NCI-H1105 (cell line): ENCODE results near the gene ANXA11.
"Not testable (repeated sequence)": the region's sequence is repeated elsewhere in the genome, so short reads cannot be mapped to it uniquely, and the experiment has no call there.

Experiments used
- DNase-seq: peaks from one replicate; lab custom pipeline; 2025; lab: John Stamatoyannopoulos, UW

Gene ANXA11

DNA sequence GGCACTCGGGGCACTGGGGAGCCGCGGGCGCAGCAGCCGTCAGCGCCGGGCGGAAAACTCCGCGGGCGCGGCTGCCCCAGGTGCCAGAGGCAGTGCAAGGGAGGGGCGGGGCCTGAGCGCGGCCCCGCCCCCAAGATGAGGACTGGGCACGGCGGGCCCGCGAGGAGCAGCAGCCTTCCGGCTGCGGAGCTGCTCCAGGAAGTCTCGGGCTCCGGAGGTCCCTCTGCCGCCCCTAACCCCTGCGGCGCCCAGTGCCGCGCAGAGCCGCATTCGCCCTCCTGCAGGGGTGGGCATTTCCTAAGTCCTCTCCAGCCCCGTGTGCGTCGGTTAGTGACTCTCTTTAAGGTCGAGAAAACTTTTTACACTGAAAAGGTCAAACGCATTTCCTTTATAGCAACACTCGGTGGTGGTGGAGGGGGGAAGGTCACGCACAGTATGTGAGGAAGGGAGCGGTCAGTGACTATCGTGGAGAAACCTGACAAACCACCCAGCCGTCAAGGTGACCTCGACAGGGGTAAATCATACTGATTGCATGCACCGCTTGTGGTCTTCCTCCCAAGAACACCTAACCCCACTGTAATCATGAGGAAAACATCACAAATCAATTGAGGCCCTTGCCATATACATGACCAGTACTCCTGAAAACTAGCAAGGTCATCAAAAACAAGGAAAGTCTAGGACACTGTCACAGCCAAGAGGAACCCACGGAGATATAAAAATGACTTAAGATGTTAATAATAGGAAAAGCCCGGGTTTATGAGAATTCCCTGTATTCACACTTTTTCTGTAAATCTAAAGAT lies at the start of gene ANXA11:
Gene ANXA11, minus strand, starts transcription at position 61 of the 800 bp plus-strand sequence. CDS start 32,676 bp downstream, outside the sequence.
- peak; percentile 50 for DNase-seq

DNA sequence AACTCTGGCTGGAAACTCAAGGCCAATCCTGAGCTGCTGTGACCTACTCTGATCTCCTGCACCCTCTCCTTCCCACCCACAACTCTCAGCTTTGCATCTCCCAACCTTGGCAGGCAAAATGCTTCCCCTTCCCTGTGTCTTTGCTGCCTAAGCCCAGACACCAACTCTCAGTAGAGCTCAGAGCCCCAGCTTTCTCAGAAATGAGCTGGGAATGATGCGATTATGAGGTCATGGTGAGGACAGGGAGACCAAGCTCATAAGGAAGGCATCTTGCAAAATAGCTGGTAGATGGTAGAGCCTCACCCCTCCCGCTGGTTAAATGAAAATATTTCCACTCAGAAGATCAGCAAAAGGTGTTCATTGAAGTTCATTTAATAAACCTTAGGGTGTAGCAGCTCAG lies 49.4 kb upstream of the ANXA11 start:
- DNase-seq: not testable (repeated sequence)

GRCh38 chr10:80253963-80254271 lies 48.6 kb upstream of the ANXA11 start:
- DNase-seq: not testable (repeated sequence)

DNA sequence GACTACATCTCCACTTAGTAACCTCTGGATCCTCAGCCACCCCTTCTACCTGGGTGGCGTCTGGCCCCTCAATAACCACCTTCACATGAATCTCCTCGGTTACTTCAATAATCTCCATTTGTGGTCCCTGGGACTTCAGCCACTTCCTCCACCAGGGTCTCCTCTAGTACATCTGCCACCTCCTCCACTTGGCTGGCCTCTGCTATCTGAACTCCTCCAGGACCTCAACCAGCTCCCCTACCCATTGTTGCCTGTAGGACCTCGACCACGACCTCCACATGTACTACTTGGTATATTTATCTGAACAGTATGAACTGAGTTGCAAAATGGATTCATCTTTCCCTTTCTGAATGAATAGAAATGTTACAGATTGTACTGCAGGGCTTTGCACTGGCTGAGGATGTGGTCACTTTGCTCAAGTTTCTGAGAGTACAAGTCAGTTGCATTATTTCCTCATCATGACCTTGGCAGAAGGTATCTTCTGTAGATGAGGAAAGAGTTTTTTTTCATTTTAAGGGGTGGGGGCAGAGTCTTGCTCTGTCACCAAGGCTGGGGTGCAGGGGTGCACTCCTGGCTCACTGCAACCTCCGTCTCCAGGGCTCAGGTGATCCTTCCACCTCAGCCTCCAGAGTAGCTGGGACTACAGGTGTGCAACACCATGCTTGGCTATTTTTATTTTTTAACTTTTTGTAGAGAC lies 48.1 kb upstream of the ANXA11 start:
- DNase-seq: no peak

DNA sequence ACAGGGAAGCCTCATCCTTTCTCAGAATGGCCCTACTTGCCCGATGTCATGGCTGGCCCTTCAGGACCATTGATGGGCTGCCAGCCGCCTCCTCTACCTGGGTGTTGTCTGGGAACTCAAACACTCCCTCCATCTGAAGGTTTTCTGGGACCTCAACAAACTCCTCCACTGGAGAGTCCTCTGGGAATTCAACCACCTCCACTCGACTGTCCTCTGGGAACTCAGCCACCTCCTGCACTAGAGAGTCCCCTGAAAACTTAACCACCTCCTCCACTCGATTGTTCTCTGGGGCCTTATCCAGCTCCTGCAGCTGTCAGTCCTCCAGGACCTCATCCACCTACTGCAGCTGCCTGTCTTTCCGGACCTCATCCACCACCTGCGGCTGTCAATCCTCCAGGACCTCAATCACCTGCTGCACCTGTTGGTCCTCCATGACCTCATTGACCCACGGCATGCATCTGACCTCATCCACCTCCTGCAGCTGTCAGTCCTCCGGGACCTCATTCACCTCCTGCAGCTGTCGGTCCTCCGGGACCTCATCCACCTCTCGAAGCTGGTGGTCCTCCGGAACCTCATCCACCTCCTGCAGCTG lies 47.1 kb upstream of the ANXA11 start:
- no peak for DNase-seq

GRCh38 chr10:80251703-80252280 lies 46.5 kb upstream of the ANXA11 start:
- DNase-seq: not testable (repeated sequence)

- not testable (repeated sequence) for DNase-seq
These were observed 45.1 kb upstream of the ANXA11 start for GRCh38 chr10:80250399-80250798.

DNA sequence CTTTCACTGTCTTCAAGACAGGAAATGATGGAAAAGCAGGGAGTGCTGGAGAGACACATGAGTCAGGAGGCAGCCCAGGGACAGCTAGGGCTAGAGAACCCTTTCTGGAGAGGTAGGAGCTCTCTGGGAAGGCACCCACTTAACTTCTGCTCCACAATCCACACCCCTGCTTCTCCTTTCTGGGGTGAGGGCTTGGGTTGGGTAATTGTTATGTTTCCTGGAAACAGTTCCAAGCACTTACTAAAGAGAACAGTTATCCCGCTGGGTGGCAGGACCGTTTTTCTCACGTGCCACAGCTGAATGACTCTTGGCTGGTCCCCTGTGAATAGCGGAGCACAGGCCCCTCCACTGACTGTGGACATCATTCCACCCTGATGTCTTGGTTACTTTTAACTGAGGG lies 44.6 kb upstream of the ANXA11 start:
- not testable (repeated sequence) for DNase-seq

DNA sequence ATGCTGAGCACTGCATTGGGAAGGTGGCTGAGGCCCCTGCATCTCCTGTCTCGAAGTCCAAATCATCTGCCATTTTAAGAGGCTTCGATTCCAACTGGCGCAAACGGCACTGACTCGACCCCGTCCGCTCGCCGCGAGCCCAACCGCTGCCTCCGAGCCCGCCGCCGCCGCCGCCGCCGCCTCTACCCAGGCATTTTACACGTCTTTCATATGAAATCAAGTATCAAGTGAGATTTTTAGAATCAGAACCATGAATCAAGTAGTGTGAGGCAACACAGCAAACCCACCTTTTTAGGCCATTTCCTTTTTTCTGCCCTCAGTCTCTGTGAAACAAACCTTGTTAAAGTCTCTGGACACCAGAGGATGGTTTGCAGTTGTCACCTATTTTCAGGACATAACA lies 42.3 kb upstream of the ANXA11 start:
- DNase-seq: not testable (repeated sequence)

GRCh38 chr10:80244371-80244770 lies 39.0 kb upstream of the ANXA11 start:
- DNase-seq: not testable (repeated sequence)

- not testable (repeated sequence) for DNase-seq
These were observed 37.0 kb upstream of the ANXA11 start for GRCh38 chr10:80242341-80242740.

DNA sequence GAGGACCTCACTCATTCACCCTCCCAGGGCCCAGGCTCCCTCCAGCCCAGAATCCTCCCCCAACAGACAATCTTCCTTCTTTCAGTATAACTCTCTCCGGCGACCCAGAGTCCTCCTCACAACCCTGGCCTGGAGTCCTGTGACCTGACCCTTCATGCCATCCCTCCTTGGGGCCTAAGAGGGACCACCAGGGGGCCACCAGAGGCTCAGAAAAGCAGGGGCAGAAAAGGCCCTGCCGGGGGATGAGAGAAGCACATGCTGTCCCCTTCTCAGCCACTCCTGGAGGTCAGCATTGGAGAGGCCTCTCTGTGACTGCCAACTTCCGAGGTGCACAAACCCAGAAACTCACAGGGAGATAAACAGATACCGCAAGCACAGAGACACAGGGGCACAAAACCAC lies 31.1 kb upstream of the ANXA11 start:
- not testable (repeated sequence) for DNase-seq

- DNase-seq: not testable (repeated sequence)
These were observed 29.2 kb upstream of the ANXA11 start for GRCh38 chr10:80234331-80235235.

DNA sequence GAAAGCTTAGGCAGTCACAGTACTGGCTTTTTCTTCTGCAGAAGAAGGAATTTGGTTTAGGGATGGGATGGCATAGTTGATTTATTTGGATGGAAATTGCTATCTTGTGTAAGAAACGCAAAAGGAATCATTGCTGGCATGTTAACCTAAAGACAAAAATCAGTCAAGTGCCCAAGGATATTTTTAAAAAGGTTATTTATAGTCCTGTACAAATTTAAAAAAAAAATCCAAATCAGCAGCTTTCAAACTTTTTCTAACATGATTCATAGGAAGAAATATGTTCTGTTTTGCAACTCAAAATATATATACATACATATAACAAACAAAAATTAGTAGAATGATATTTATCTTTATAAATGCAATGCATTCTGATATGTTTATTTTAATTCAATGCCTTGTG lies 28.5 kb upstream of the ANXA11 start:
- DNase-seq: not testable (repeated sequence)

- not testable (repeated sequence) for DNase-seq
These were observed 21.4 kb upstream of the ANXA11 start for GRCh38 chr10:80226723-80227122.

GRCh38 chr10:80223031-80223419 lies 17.7 kb upstream of the ANXA11 start:
- DNase-seq: not testable (repeated sequence)

DNA sequence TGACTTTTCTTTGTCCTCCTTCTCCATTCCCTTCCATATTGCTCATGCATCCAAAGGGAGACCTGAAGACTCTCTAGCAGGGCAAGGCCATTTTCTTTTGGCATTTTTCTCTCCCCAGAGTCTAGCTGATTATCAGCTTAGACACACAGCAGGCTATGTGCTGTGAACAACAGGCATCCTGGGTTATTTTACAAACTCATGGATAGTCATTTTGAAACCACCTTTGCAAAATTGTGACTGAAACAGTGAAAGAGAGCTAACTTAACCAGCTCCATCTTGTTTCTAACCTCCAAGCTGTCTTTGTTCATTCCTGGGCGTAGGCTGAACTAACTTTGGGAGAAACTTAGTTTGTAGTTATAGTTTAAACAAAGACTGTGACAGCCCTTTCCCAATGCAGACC lies 13.5 kb upstream of the ANXA11 start:
- DNase-seq: not testable (repeated sequence)

- DNase-seq: not testable (repeated sequence)
These were observed 9.1 kb upstream of the ANXA11 start for GRCh38 chr10:80214368-80214982.

- not testable (repeated sequence) for DNase-seq
These were observed 7.3 kb upstream of the ANXA11 start for GRCh38 chr10:80212535-80213115.

GRCh38 chr10:80211786-80212185 lies 6.4 kb upstream of the ANXA11 start:
- no peak for DNase-seq

- no peak for DNase-seq
These were observed 4.9 kb upstream of the ANXA11 start for GRCh38 chr10:80210259-80210658.
